ENCODE data around the gene LDLR. TPM values are rescaled to one million over a fixed set of nuclear protein-coding genes. Genes with fewer than 3 reads are reported as not detected.
"Not testable (repeated sequence)": the region's sequence is repeated elsewhere in the genome, so short reads cannot be mapped to it uniquely, and the experiment has no call there.

LDLR gene
- total and polyA plus RNA-seq, 2 of the 4 experiments (the other 2 are of a cell fraction) = 45.2 to 53.8 TPM

GRCh38 chr19:11096210-11096841 lies 7.1 kb downstream of the LDLR start:
- peak overlapping the region; percentile 57; the same call in 1 of the 2 replicates for H4K5ac ChIP-seq (ENCODE audit: low read depth, low read length)
- peak; percentile 5; the same call in 1 of the 2 replicates for ATAC-seq (ENCODE audit: low read depth)

GRCh38 chr19:11097367-11097766 lies 8.1 kb downstream of the LDLR start:
- Histone ChIP-seq H3K9me1 (ENCODE audit: insufficient read depth, low read length) (peaks cover 21% of the 10 kb centered on the region), H2AK5ac (ENCODE audit: low read depth, low read length) (peak overlapping the region; percentile 78), H4K20me1 (ENCODE audit: insufficient read depth, low read length) (peaks cover 64% of the 10 kb centered on the region), H3K36me3 (ENCODE audit: control insufficient read depth, insufficient read depth, low read length) (peaks cover 21% of the 10 kb centered on the region), H3K4me1 (ENCODE audit: control insufficient read depth, insufficient read depth, low read length) (peaks cover 11% of the 10 kb centered on the region), H3K79me1 (ENCODE audit: low read depth in 1 of 2, low read length in 2 of 2) (peaks cover 26 to 81% of the 10 kb centered on the region in 2 experiments), H4K8ac (ENCODE audit: low read depth in 2 of 2, low read length in 2 of 2) (0 out of 4 replicates have a peak overlapping the region, but pooled peaks of 1 of the 2 experiments have one; percentile 33), H4K91ac (ENCODE audit: insufficient read depth, low read depth, low read length) (0 out of 2 replicates have a peak overlapping the region, but pooled peaks have one; percentile 15)
- H3K9ac ChIP-seq (ENCODE audit: low read depth, low read length); H3K4ac ChIP-seq (ENCODE audit: low read depth, low read length); H3K14ac ChIP-seq (replicated peaks; ENCODE audit: low read depth, low read length); intact Hi-C loops (cut with micrococcal nuclease); POLR2A ChIA-PET (ENCODE audit: unreplicated experiment); H3K56ac ChIP-seq (ENCODE audit: extremely low read depth, insufficient read depth, low read length); H3K23ac ChIP-seq (ENCODE audit: low read depth, low read length); H3K27ac ChIP-seq (ENCODE audit: insufficient read depth, low read length); ATAC-seq (ENCODE audit: low read depth); H3K27me3 ChIP-seq (ENCODE audit: control insufficient read depth, insufficient read depth, low read length); H3K4me2 ChIP-seq (ENCODE audit: low read depth, low read length); H3K9me3 ChIP-seq (ENCODE audit: control insufficient read depth, insufficient read depth, low read length); H2BK15ac ChIP-seq (ENCODE audit: low read depth, low read length); H2AK9ac ChIP-seq (replicated peaks; ENCODE audit: low read depth, low read length, poor library complexity); H3K4me3 ChIP-seq (ENCODE audit: insufficient read depth, low read depth, low read length); H2AFZ ChIP-seq (replicated peaks; ENCODE audit: low read length, poor library complexity); CTCF ChIA-PET; H2BK5ac ChIP-seq (ENCODE audit: low read depth, low read length, poor library complexity, severe bottlenecking); dilution Hi-C loops (cut with HindIII; ENCODE audit: low sequenced_read_pairs, unreplicated experiment); in situ Hi-C loops (cut with MboI; ENCODE audit: low sequenced_read_pairs); DNase-seq; H2BK120ac ChIP-seq (ENCODE audit: low read depth, low read length); H2BK20ac ChIP-seq (ENCODE audit: low read depth, low read length); BruUV-seq (replicated peaks); H4K5ac ChIP-seq (ENCODE audit: low read depth, low read length); H3K18ac ChIP-seq (ENCODE audit: low read depth, low read length): not testable (repeated sequence)
- WGBS, 2 experiments (ENCODE audit: extremely low coverage in 2 of 2, insufficient read length in 1 of 2) = no CpG with 5 or more reads among the region's 6 CpGs

More at GRCh38 chr19:11096210-11096841, 7.1 kb downstream of the LDLR start:
- dilution Hi-C loops (cut with HindIII; ENCODE audit: low sequenced_read_pairs, unreplicated experiment) (no loop called here), in situ Hi-C loops (cut with MboI; ENCODE audit: low sequenced_read_pairs) (no loop called here), intact Hi-C loops (cut with micrococcal nuclease) (no loop called here)
- Histone ChIP-seq H2BK5ac (ENCODE audit: low read depth, low read length, poor library complexity, severe bottlenecking) (peak overlapping the region; percentile 81), H2BK15ac (ENCODE audit: low read depth, low read length) (peak overlapping the region; percentile 57; the same call in 1 of the 3 replicates), H3K27me3 (ENCODE audit: control insufficient read depth, insufficient read depth, low read length) (no peaks in the 10 kb centered on the region), H2AFZ (replicated peaks; ENCODE audit: low read length, poor library complexity) (peak overlapping the region; percentile 75), H3K4me1 (ENCODE audit: control insufficient read depth, insufficient read depth, low read length) (peaks cover 11% of the 10 kb centered on the region), H2BK120ac (ENCODE audit: low read depth, low read length) (peak overlapping the region; percentile 85), H3K36me3 (ENCODE audit: control insufficient read depth, insufficient read depth, low read length) (peaks cover 19% of the 10 kb centered on the region), H3K18ac (ENCODE audit: low read depth, low read length) (peak overlapping the region; percentile 5; the same call in 1 of the 2 replicates), H3K4ac (ENCODE audit: low read depth, low read length) (peak overlapping the region; percentile 87), H3K9me1 (ENCODE audit: insufficient read depth, low read length) (peaks cover 21% of the 10 kb centered on the region), H2AK5ac (ENCODE audit: low read depth, low read length) (peak overlapping the region; percentile 74), H3K9ac (ENCODE audit: low read depth, low read length) (no peak overlapping the region), H3K79me1 (ENCODE audit: low read depth in 1 of 2, low read length in 2 of 2) (peaks cover 26 to 92% of the 10 kb centered on the region in 2 experiments), H2BK20ac (ENCODE audit: low read depth, low read length) (peak overlapping the region; percentile 68; the same call in 1 of the 2 replicates), H3K14ac (replicated peaks; ENCODE audit: low read depth, low read length) (peak overlapping the region; percentile 77), H4K8ac (ENCODE audit: low read depth in 2 of 2, low read length in 2 of 2) (peak overlapping the region; percentile 5 to 63; a peak in 2 of 4 replicates), H3K27ac (ENCODE audit: insufficient read depth, low read length) (peak overlapping the region; percentile 78), H4K91ac (ENCODE audit: insufficient read depth, low read depth, low read length) (peak overlapping the region; percentile 73), H3K4me3 (ENCODE audit: insufficient read depth, low read depth, low read length) (no peak overlapping the region), H3K4me2 (ENCODE audit: low read depth, low read length) (0 out of 2 replicates have a peak overlapping the region, but pooled peaks have one; percentile 8), H4K20me1 (ENCODE audit: insufficient read depth, low read length) (peaks cover 74% of the 10 kb centered on the region), H2AK9ac (replicated peaks; ENCODE audit: low read depth, low read length, poor library complexity) (peak overlapping the region; percentile 66), H3K9me3 (ENCODE audit: control insufficient read depth, insufficient read depth, low read length) (no peaks in the 10 kb centered on the region), H3K23ac (ENCODE audit: low read depth, low read length) (peak overlapping the region; percentile 79; the same call in 1 of the 2 replicates), H3K56ac (ENCODE audit: extremely low read depth, insufficient read depth, low read length) (no peak overlapping the region)
- no peak for TF ChIP-seq NFE2L2 (IDR thresholded peaks at IDR 0.05; ENCODE audit: low read depth, low read length)
- peak; percentile 19; the same call in 1 of the 2 replicates for TF ChIP-seq FOS (IDR thresholded peaks at IDR 0.05; ENCODE audit: low read depth, low read length)
- TF ChIP-seq CEBPB (IDR thresholded peaks at IDR 0.05; ENCODE audit: low read depth, low read length) = peak; percentile 67
- ChIA-PET POLR2A (ENCODE audit: unreplicated experiment) (no interaction called here), CTCF (no interaction called here)
- no TSS peak for BruUV-seq (replicated peaks)
- WGBS, 2 experiments (ENCODE audit: extremely low coverage in 2 of 2, insufficient read length in 1 of 2) = 31% methylated on average over 3 of the region's 10 CpGs; no CpG with 5 or more reads in 1 of the 2 experiments
- DNase-seq = peak; percentile 47
